HG03469 (cell line): ENCODE data around the gene MAGI1.
"Not testable (repeated sequence)": the region's sequence is repeated elsewhere in the genome, so short reads cannot be mapped to it uniquely, and the experiment has no call there.

Experiments
- ATAC-seq: cut with Tn5 transposase; IDR thresholded peaks from one replicate; pipeline ENCODE4 v1.9.1; 2021; ENCODE audit warnings: mild to moderate bottlenecking, moderate library complexity, moderate number of reproducible peaks; ENCODE audit not compliant: unreplicated experiment

MAGI1 gene

DNA sequence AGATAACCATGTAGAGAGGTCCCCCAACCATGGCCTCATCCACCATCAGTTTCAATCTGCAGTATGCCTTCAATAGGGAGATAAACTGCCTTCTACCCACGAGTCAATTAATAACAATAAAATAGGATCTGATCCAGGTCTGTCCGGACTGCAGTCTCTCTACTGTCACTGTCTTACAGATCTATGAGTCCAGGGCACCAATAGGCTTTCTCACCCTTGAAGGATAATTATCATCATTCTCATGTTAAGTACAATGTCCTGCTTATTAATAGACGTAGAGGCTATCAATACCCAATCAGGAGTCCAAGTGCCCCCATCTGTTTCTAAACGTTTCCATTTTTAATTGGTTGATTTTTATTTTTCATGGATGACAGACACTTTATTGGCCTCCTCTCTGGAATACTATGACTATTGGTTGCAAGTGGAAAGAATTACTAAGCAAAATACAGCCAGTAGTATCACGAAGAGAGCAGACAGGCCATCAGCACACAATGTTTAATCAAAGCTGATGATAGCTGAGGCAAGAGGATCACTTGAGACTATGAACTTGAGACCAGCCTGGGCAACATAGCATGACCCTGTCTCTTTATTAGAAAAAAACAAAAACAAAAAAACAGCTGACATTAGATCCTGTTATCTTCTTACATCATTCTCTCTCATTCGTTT is 480.7 kb downstream of the MAGI1 start:
- ATAC-seq, result no peak

DNA sequence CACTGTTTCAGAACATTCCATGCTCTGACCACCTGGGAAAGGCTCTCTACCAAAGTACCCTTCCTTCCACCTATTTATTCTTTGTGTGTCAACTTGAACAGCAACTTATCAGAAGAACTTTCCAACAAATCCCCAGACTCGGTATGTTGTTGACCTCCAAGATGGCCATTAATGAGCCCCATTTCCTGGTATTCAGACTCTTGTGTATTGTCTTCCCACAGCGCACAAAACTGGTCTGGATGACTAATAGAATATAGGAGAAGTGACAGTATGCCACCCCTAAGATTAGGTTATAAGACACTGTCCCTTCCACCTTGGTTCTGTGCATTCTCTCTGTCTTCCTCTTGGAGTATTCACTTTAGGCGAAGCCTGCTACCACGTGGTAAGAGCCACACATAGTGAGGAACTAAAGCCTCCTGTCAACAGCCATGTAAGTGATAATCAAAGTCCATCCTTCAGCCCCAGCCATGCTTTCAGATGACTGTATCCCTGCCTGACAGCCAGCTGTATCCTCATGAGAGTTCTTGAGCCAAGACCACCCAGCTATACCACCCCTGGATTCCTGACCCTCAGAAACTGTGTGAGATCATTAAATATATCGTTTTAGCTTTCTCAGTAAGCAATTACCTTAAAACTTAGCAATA is 481.7 kb downstream of the MAGI1 start:
- no peak for ATAC-seq

DNA sequence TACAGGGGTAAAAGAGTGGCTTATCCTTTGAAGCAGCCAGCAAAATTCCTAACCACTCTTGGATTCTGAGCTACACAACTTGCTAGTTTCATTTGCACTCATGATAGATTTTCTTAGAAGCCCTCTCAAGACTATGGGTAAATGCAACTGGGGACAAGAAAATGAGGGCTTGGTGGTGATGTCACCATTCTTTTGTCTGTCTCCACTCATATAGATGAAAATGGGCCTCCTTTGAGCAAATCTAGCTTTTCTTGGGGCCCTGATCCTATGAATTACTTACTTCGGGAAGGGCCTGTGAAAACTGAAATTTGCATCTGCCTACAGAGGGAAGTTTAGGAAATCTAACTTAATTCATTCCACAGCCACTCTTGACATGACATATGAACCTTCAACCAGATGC is 486.3 kb downstream of the MAGI1 start:
- no peak for ATAC-seq

DNA sequence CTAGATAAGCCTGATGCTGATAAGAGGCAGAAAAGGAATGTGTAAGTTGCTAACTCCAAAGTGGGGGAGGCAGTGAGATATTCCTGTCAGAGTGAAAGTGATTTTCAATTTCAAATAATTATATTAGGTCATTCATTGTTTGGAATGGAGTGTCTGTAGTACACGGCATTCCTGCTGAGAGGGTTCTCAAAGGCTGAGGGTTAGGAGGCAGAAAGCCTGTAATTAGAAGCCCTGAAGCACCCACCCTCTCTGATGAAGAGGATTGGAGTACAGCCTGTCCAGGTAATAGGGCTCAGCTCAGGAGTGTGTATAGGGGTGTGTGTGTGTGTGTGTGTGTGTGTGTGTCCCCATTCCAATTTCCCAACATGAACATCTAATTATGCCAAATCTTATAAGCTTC is 486.8 kb downstream of the MAGI1 start:
- ATAC-seq, result no peak

DNA sequence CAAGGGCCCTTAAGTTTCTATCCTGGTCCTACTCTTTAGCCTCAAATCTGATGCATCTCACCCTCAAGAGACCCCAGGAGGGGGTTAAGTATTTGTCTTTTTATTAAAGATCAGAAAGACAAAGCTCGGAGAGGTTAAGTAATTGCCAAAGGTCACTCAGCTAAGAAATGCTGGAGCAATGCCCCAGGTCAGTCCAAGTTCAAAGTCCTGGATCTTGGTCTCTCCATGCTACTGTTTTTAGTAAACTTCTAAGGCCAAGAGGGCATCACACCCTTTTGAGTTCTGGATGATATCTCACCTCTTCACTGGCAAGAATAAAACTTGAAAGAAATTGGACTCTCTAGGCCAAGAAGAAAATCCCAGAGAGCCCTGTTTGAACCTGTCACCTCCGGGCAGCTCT is 488.6 kb downstream of the MAGI1 start:
- no peak for ATAC-seq

DNA sequence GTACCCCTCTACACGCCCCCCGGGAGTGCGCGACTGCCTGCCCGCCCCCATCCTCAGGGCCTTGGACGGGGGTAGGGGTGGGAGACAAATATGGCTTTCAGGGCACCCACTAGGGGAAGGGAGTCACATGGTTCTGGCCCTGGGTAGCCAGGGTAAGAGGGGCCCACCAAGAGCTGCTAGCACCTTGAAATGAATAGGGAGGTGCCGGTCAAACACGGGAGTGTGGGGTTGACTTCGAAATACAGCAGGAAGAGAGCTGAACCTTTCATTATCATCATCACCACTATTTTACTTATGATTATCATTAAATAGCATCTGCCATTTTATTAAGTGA is 489.1 kb downstream of the MAGI1 start:
- no peak for ATAC-seq

DNA sequence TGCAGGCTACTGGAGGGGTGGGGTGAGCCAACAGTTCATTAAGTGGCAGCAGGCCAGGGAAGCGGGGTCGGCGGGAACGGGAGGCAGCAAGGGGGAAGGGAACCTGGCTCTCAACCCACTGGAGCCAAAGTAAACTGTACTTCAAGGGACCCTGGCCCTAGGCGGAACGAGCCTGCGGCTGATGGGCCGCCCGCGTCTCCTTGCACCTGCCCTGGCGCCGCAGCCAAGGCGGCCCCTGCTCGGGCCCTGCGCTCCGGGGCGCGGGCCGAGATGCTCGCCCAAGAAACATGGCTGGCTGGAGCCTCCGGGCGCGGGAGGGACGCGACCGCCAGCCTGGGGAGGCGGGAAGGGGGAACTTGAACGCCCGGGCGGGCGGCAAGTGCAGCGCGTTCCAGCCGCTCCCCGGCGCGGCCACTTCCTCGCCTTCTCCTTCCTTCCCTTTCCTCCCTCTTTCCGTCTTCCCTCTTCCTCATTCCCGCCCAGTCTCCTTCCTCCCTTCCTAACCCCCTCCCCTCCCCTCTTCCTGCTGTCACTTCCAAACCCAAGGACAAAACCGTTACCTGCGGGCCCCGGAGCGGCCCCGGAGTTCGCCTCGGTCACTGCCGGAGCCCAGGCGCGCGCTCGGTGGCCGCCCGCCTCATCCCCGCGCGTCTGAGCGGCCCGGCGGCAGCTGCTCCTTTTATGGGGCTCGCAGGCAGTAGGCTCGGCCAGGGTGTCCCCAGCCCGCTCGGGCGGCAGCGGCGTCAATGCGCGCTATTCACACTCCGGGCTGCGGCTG is 489.7 kb downstream of the MAGI1 start:
- ATAC-seq, result no peak

DNA sequence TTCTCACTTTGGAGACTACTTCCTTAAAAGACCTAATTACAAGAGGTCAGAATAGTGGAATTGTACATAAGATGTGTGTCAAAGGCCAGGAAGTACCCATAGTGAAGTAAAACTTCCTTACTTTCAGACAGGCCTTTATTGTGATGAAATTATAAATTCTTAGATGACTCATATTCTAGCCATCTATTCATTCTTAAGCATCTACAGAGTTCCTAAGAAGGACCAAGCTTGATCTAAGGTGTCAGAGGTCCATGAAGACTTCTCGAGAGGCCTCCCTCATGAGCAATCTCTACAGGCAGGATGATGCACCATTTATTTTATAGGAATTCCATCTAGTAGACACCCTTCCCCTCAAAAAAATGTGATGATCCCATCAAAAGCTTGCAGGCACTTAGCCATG is 493.3 kb downstream of the MAGI1 start:
- ATAC-seq, result no peak

DNA sequence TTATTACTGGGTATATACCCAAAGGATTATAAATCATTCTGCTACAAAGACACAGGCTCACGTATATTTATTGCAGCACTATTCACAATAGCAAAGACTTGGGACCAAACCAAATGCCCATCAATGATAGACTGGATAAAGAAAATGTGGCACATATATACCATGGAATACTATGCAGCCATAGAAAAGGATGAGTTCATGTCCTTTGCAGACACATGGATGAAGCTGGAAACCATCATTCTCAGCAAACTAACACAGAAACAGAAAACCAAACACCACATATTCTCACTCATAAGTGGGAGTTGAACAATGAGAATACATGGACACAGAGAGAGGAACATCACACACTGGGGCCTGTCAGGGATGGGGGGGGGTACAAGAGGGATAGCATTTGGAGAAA is 495.3 kb downstream of the MAGI1 start:
- ATAC-seq, result not testable (repeated sequence)

DNA sequence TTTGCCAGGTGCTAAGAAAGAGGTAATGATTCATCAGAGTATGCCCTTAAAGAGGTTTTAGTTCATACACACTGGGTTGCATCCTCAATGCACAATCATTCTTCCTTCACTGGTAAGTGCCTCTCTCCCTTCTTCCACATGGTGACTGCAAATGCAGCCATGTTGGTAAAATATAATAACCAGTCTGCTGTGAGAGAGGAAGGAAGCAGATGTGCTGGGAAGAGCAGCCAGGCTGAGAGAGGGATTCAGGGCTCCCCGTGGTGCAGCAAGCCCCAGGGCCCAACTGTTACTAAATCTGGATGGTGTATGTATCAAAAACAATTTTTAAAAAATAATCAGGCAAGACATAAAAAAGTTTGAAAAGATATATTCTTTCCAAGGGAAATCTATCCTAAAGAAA is 498.1 kb downstream of the MAGI1 start:
- no peak for ATAC-seq

DNA sequence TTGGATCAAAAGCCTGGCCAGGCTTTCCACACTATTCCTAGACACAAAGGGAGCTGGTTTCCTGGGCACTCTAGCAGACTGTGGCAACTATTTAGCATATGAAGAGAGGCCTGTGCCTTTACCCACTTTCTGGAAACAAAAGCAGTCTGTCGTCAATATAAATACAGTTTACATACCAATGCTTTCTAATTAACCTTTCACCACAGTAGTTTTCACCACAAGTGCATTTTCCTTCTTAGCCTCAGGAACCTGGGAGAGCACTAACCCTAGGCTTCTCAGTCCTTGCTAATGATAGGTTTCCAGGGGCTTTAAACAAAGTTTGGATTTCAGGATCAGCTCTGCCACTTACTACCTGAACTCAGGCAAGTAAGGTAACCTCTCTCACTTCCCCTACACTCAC is 499.1 kb downstream of the MAGI1 start:
- ATAC-seq, result no peak

DNA sequence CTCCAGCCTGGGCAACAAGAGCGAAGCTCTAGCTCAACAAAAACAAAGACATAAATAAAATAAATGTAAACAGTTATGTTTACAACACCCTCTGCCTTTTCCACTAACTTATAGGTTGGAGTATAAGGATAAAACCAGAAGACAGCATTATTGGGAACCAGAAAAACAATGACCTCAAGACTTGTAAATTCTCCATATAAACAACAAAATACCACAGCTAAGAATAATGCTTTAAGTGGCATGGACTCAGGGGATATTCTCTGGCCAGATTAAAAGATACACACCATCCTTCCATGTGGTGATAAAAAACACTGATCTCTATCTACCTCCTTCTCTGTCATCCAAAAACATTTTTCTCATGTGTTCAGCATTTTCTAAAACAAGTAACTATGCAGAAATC is 500.6 kb downstream of the MAGI1 start:
- ATAC-seq, result no peak

DNA sequence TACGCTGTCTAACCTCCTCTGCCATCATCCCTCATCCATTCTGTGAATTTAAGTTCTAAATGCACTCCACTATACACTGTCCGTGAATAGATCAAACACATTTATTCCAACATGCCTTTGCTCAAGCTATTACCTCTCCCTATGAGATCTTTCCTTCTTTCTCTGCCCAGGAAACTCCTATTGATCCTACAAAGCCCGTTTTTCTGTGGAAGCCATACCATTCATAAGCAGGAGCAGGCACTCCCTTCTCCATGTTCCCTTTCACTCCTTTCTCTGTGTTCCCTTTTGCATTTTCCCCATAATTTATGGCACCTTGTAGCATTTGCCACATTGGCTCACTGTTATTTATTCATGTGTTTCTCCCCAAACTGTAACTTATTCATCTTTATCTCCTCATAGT is 501.6 kb downstream of the MAGI1 start:
- ATAC-seq, result no peak

DNA sequence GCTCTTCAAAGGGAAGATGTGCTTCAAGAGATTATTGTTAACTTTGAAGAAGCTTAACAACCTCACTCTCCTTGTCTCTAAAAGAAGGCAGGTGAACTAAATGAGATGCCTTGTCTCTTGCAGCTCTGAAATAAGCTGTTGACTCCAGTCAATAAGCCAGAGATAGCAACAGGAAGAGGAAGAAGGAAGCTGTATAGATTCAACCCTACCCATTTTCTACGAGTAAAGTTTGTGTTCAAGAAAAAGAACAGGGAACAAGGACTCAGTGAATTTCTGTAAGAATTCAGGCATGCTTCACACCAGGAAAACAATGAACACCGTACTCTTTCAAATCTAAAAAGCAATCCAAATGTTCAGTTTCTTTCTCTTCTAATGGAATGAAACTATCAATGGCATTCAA is 503.5 kb downstream of the MAGI1 start:
- no peak for ATAC-seq

DNA sequence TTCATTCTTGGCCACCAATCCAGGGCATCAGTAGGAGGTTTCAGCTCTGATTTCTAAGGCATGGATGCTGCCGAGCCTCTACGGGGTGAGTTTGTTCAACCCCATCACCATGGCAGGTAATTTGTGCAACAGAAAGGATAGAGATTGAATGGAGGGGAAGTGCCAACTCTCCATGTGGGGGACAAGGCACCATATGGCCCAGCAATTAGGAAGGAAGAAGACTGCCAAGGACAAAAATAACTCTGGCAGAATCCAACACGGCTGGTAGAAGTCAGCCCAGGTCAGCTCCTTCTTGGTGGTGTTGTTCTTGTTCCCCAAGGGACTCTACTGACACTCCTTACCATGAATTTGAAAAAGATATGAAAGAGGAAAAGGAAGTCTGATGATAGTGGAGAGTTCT is 503.9 kb downstream of the MAGI1 start:
- no peak for ATAC-seq

DNA sequence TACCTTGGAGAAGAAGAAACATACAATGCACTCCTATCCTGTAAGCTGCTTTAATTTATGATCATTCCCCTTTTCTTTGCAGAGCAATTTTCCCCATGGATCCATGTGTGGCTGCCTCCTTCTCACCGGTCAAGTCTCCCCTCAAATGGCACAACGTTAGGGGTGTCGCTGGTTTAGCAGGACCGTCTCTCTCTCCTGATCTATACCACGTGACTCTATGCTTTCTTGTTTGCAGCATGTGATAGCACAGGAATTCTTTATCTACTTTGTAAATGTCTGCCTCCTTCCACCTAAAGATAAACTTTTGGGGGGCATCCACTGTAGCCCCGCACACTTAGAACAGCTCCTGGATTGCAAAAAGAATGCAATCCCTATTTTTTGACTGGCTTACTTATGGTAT is 506.0 kb downstream of the MAGI1 start:
- no peak for ATAC-seq

DNA sequence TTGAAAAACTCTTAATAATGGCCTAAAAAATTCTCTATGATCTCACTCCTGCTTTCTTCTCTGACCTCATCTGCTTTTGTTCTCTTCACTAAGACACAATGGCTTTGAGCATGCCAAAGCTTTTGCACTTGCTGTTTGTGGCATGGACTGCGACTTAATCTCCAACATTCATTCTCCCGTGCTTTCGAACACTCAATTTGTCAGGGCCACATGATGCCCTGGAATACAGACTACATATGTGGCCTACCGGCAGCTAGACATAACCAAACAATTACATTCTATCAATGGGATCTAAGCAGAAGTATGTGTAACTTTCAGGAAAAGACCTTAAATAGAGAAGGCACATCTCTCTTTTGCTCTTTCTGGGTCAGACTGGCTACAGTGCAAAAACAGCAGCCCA is 506.5 kb downstream of the MAGI1 start:
- ATAC-seq, result no peak

DNA sequence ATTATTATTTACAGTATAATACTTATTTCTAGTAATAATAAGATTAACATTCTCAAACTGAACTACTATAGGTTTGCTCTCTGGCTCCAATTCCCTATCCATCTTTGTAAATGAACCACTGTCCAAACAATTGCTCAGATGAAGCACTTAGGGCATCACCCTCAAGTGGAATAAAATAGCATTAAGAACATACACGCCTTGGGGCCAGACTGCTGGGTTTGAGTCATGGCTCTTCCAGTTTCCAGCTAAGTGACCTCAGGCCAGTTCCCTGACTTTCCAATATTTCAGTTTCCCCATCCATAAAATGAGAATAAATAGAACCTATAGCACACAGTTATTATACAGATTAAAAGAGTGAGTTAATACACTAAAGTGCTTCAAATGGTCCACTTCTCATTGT is 507.2 kb downstream of the MAGI1 start:
- no peak for ATAC-seq

DNA sequence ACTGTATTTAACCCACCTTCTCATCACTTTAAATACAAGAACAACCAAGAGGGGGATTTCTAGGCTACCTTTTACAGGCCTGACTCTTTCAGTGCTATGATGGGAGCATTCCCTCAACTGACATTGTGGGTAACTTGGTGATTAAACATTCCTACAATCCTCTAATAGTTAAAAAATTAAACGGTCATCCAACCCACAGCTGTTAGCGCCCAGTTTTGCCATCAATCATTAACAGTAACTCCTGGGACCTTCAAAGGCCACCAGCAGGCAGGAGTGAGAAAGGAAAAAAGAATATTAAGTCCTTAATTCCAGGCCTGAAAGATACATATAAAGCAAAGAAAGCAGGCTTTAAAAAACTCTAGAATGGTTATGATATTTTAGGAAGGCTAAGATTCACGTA is 512.1 kb downstream of the MAGI1 start:
- no peak for ATAC-seq

DNA sequence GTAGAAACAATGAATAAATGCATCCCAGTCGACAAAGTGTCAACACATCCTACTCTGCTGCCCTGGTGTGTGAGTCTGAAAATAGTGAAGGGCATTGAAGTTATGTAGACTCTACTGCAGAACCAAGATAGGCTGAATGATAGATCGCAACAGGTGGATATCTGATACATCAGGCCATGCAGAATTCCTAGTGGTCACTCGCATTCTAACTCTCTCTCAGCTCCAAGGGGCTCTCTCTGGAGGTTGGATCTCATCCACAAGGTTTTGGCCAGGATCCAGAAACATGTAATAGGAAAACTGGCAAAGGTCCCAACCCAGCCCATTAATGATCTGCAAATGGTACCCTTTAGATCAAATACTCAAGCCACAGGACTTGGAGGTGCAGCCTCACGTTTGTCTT is 514.1 kb downstream of the MAGI1 start:
- ATAC-seq, result no peak

DNA sequence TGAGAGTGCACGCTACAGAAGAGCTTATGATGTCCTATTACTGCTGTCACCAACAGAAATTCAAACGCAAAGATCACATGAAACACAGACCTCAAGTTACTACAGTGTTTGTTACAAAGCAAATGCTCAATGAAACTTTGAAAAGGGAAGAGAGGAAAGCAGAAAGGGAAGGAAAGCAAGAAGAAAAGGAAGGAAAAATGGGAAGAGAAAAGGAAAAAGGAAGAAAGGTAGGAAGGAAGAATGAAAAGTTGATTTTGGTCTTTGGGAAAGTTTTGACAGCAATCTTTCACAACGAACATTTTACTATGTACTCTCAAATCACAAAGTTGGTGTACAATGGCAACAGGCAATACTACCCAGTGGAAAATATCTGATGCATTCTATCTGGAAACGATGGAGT is 514.8 kb downstream of the MAGI1 start:
- ATAC-seq, result no peak

DNA sequence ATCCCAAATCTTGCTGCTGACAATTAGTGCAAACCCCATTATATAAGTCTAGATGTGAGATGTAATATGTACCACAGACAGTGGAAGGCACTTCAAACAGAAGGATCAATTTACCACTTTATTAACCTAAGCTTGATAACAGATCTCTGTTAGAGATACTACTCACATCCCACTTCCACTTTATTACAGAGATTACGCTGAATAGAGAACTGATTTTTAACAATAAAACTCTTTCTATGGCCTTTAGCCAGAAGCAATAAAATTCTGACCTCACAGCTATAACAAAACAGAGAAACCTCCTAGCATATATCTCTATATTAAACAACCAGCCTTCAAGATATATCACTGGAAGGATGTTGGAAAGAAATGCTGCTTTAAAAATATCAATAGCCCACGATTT is 517.7 kb downstream of the MAGI1 start:
- ATAC-seq, result no peak
